Endodermal cell (in vitro differentiated cells): ENCODE data around the gene RPRD1A. TPM values are rescaled to one million over a fixed set of nuclear protein-coding genes. Genes with fewer than 3 reads are reported as not detected.

Source experiments
- DNase-seq: peaks from one replicate; pipeline ENCODE4 v3.0.0-alpha.2; 2017
- H3K27ac ChIP-seq: 2 replicates; pipeline ENCODE4 v1.5.1; 2013; ENCODE audit warnings: mild to moderate bottlenecking, low read depth, low read length, moderate library complexity
- H3K27me3 ChIP-seq: 2 replicates; pipeline ENCODE4 v1.6.1; 2013; ENCODE audit warnings: mild to moderate bottlenecking, low read length, moderate library complexity; ENCODE audit not compliant: insufficient read depth, control insufficient read depth, poor library complexity, severe bottlenecking
- H3K36me3 ChIP-seq: 2 replicates; pipeline ENCODE4 v1.7.0; 2013; ENCODE audit warnings: mild to moderate bottlenecking, low read length, moderate library complexity; ENCODE audit not compliant: control insufficient read depth, insufficient read depth
- H3K4me1 ChIP-seq: one replicate; pipeline ENCODE4 v1.7.0; 2013; ENCODE audit warnings: low read length; ENCODE audit not compliant: control insufficient read depth, insufficient read depth
- H3K4me3 ChIP-seq: 2 replicates; pipeline ENCODE4 v1.5.1; 2013; ENCODE audit warnings: mild to moderate bottlenecking, low read length, moderate library complexity
- H3K9ac ChIP-seq: 2 replicates; pipeline ENCODE4 v1.6.1; 2013; ENCODE audit warnings: mild to moderate bottlenecking, low read length, moderate library complexity; ENCODE audit not compliant: poor library complexity, severe bottlenecking; ENCODE audit errors: extremely low read depth
- H3K9me3 ChIP-seq: 2 replicates; pipeline ENCODE4 v1.6.1; 2013; ENCODE audit warnings: mild to moderate bottlenecking, low read length, moderate library complexity; ENCODE audit not compliant: control insufficient read depth
- H3K27ac Mint-ChIP-seq: 2 replicates; pipeline ENCODE4 v1.8.0; 2020; ENCODE audit warnings: mixed read lengths
- H3K27me3 Mint-ChIP-seq: 2 replicates; pipeline ENCODE4 v1.8.0; 2021; ENCODE audit warnings: mild to moderate bottlenecking, mixed read lengths; ENCODE audit not compliant: insufficient read depth
- H3K36me3 Mint-ChIP-seq: 2 replicates; pipeline ENCODE4 v1.8.0; 2020; ENCODE audit warnings: low read depth, mixed read lengths
- H3K4me1 Mint-ChIP-seq: 2 replicates; pipeline ENCODE4 v1.8.0; 2020; ENCODE audit warnings: mixed read lengths
- H3K4me3 Mint-ChIP-seq: 2 replicates; pipeline ENCODE4 v1.8.0; 2020; ENCODE audit warnings: mild to moderate bottlenecking, moderate library complexity, mixed read lengths
- H3K9me3 Mint-ChIP-seq: 2 replicates; pipeline ENCODE4 v1.8.0; 2020; ENCODE audit warnings: mild to moderate bottlenecking, mixed read lengths
- WGBS, 2 experiments: methylation state at CpG; one replicate each; pipeline versions ENCODE4 v1.1.5 to v1.1.7; 2013; ENCODE audit warnings: missing lambda C conversion rate in 2 of 2, mixed read lengths in 1 of 2; ENCODE audit not compliant: insufficient coverage in 1 of 2, insufficient read length in 1 of 2; 5-methylcytosine and 5-hydroxymethylcytosine counted together
- total RNA-seq, 2 donors: library from RNA; stranded (reverse); fragmentation: NEBNext Ultra II Directional in 1 of 2; extraction: Animal tissue kit (Norgen Biotek cat#: 25700) in 1 of 2; gene quantifications; 2 replicates in 1 of 2; 3 replicates in 1 of 2; pipeline ENCODE4 v1.2.1, GENCODE V29; 2021
- TF ChIP-seq, protein P1 (sequence below): fragments of 200-600 bp; sonication (generic); conservative IDR thresholded peaks from 2 replicates; pipeline ENCODE4 v1.5.0; 2021; ENCODE audit warnings: antibody characterized with exemption, mild to moderate bottlenecking

The RPRD1A gene
- total RNA-seq, 2 donors from 2014 or later = 90.5 to 97.7 TPM

DNA sequence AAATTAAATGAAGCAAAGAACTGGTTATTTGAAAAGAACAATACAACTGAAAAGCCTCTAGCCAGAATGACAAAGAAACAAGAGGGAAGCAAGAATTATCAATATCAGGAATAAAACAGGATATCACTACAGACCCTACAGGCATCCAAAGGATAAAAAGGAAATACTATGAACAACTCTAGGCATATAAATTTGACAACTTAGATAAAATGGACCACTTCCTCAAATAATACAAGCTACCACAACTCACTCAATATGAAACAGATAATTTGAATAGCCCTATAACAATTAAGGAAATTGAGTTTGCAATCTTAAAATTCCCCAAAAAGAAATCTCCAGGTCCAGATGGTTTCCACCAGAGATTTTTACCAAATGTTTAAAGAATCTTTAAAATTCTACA, 19.8 kb downstream of the RPRD1A start:
- peaks cover 19% of the 10 kb centered on the region for H3K9me3 Mint-ChIP-seq
- no peak overlapping the region for H3K4me3 ChIP-seq
- no peak for DNase-seq
- H3K27ac Mint-ChIP-seq = no peak overlapping the region
- H3K4me1 Mint-ChIP-seq = peaks cover 4% of the 10 kb centered on the region
- TF ChIP-seq, protein P1, sequence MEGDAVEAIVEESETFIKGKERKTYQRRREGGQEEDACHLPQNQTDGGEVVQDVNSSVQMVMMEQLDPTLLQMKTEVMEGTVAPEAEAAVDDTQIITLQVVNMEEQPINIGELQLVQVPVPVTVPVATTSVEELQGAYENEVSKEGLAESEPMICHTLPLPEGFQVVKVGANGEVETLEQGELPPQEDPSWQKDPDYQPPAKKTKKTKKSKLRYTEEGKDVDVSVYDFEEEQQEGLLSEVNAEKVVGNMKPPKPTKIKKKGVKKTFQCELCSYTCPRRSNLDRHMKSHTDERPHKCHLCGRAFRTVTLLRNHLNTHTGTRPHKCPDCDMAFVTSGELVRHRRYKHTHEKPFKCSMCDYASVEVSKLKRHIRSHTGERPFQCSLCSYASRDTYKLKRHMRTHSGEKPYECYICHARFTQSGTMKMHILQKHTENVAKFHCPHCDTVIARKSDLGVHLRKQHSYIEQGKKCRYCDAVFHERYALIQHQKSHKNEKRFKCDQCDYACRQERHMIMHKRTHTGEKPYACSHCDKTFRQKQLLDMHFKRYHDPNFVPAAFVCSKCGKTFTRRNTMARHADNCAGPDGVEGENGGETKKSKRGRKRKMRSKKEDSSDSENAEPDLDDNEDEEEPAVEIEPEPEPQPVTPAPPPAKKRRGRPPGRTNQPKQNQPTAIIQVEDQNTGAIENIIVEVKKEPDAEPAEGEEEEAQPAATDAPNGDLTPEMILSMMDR = no peak
- H3K4me1 ChIP-seq = no peaks in the 10 kb centered on the region
- H3K9ac ChIP-seq = no peak overlapping the region
- peaks cover 40% of the 10 kb centered on the region for H3K9me3 ChIP-seq
- no peaks in the 10 kb centered on the region for H3K27me3 Mint-ChIP-seq
- H3K36me3 Mint-ChIP-seq = peaks cover 28% of the 10 kb centered on the region
- H3K36me3 ChIP-seq = peaks cover 17% of the 10 kb centered on the region
- no peak overlapping the region for H3K4me3 Mint-ChIP-seq
- H3K27me3 ChIP-seq = no peaks in the 10 kb centered on the region
- H3K27ac ChIP-seq = no peak overlapping the region

DNA sequence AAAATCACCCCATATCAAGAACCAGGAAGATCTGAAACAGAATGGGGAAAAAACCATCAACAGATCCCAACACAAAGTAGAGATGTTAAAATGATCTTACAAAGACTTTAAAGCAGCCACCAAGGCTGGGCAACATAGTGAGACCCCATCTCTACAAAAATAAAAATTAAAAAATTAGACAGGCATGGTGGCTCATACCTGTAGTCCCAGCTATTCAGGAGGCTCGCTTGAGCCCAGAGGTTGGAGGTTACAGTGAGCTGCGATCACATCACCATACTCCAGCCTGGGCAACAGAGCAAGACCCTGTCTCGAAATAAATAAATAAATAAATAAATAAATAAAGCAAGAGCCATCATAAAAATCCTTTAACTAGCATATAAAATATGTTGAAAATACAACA, 20.5 kb downstream of the RPRD1A start:
- Histone ChIP-seq H3K4me1 (no peaks in the 10 kb centered on the region), H3K27ac (no peak overlapping the region), H3K9ac (no peak overlapping the region), H3K27me3 (no peaks in the 10 kb centered on the region), H3K9me3 (peaks cover 34% of the 10 kb centered on the region), H3K36me3 (peaks cover 11% of the 10 kb centered on the region), H3K4me3 (no peak overlapping the region)
- WGBS, 2 experiments = 93% methylated on average over 2 of the region's 3 CpGs; no CpG with 5 or more reads in 1 of the 2 experiments
- Mint-ChIP-seq H3K9me3 (peaks cover 19% of the 10 kb centered on the region), H3K36me3 (peaks cover 25% of the 10 kb centered on the region), H3K4me1 (peaks cover 5% of the 10 kb centered on the region), H3K4me3 (no peak overlapping the region), H3K27ac (no peak overlapping the region), H3K27me3 (no peaks in the 10 kb centered on the region)
- TF ChIP-seq, protein P1 = no peak
- DNase-seq = no peak

DNA sequence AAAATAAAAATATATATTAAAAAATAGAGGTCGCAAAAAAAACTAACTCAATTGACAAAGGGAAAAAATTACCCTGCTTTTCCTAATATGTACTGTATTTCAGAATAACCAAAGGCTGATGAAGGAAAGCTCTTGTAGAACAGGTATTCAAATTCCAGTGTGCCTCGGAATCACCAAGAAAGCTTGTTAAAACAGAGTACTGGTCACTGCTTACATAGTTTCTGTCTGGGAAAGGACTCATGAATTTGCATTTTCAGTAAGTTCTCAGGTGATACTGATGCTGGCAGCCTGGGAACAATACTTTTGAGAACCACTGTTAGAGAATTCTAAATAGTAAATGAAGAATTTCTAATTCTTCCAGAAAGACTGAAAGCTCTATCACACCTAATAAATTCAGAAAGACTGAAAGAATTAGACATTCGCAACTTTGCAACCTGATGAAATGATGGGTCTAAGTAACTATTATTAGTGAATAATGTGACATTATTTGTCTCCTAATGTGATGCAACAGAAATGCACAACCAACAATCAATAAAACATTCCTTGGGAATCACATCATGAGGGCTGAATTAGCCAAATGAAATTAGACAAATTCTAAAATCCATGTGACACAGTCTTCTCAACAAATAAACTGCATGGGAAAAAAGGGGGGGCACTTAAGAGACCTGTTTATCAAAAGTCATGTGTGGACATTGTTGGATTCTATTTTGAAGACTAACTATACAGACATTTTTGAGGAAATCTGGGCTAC, 21.9 kb downstream of the RPRD1A start:
- WGBS, 2 experiments = 50 to 81% methylated on average over 1 to 2 of the region's 3 CpGs
- TF ChIP-seq, protein P1 = no peak
- H3K9me3 Mint-ChIP-seq = peaks cover 24% of the 10 kb centered on the region
- H3K9ac ChIP-seq = no peak overlapping the region
- H3K4me1 ChIP-seq = no peaks in the 10 kb centered on the region
- no peak overlapping the region for H3K27ac ChIP-seq
- H3K4me3 Mint-ChIP-seq = no peak overlapping the region
- no peak overlapping the region for H3K4me3 ChIP-seq
- H3K27me3 Mint-ChIP-seq = no peaks in the 10 kb centered on the region
- H3K27ac Mint-ChIP-seq = no peak overlapping the region
- peaks cover 13% of the 10 kb centered on the region for H3K4me1 Mint-ChIP-seq
- H3K36me3 Mint-ChIP-seq = peaks cover 30% of the 10 kb centered on the region
- H3K36me3 ChIP-seq = peaks cover 8% of the 10 kb centered on the region
- H3K27me3 ChIP-seq = no peaks in the 10 kb centered on the region
- H3K9me3 ChIP-seq = peaks cover 28% of the 10 kb centered on the region
- DNase-seq = no peak
